ENCODE results near the gene ARMH3. TPM values are rescaled to one million over a fixed set of nuclear protein-coding genes. Genes with fewer than 3 reads are reported as not detected.
A peak's percentile ranks its signal among the peaks of the same experiment; 100 is the strongest.
"Not testable (repeated sequence)": the region's sequence is repeated elsewhere in the genome, so short reads cannot be mapped to it uniquely, and the experiment has no call there.

The ARMH3 gene
- total and polyA plus RNA-seq, 3 experiments from 2014 or later = 23.1 to 25.7 (median 25.1) TPM

GRCh38 chr10:102038410-102038809 lies 17.6 kb downstream of the ARMH3 start:
- no peak overlapping the region for H3K27ac Mint-ChIP-seq
- no peaks in the 10 kb centered on the region for H3K4me1 ChIP-seq (ENCODE audit: insufficient read depth, low read length)
- no peak for DNase-seq
- H3K4me3 Mint-ChIP-seq = no peak overlapping the region
- ChIA-PET POLR2A (no interaction called here), CTCF (interaction anchor here (2.2 kb wide), 1 partner anchor 198 kb away, joined by 8 read pairs; no protein-coding TSS in a partner anchor)
- no peaks in the 10 kb centered on the region for H3K27me3 ChIP-seq (ENCODE audit: insufficient read depth, low read length, poor library complexity, severe bottlenecking)
- H3K27ac ChIP-seq (ENCODE audit: low read depth, low read length) = no peak overlapping the region
- H3K36me3 ChIP-seq (ENCODE audit: insufficient read depth, low read length) = peaks cover 6% of the 10 kb centered on the region
- H3K9me3 ChIP-seq (ENCODE audit: low read length) = no peaks in the 10 kb centered on the region
- H3K4me1 Mint-ChIP-seq = peaks cover 9 to 23% (median 16%) of the 10 kb centered on the region in 3 donors
- peaks cover 0 to 48% (median 9%) of the 10 kb centered on the region in 3 donors for H3K36me3 Mint-ChIP-seq
- H3K4me3 ChIP-seq (ENCODE audit: low read length) = no peak overlapping the region
- no peaks in the 10 kb centered on the region for H3K9me3 Mint-ChIP-seq
- H3K27me3 Mint-ChIP-seq = no peaks in the 10 kb centered on the region

- H3K27me3 ChIP-seq (ENCODE audit: insufficient read depth, low read length, poor library complexity, severe bottlenecking); H3K36me3 ChIP-seq (ENCODE audit: insufficient read depth, low read length); H3K27ac ChIP-seq (ENCODE audit: low read depth, low read length); H3K9me3 Mint-ChIP-seq; H3K4me1 Mint-ChIP-seq; H3K4me3 ChIP-seq (ENCODE audit: low read length); H3K27me3 Mint-ChIP-seq; POLR2A ChIA-PET; H3K4me3 Mint-ChIP-seq; H3K9me3 ChIP-seq (ENCODE audit: low read length); DNase-seq; H3K4me1 ChIP-seq (ENCODE audit: insufficient read depth, low read length); CTCF ChIA-PET: not testable (repeated sequence)
- H3K36me3 Mint-ChIP-seq = peaks cover 5 to 68% (median 18%) of the 10 kb centered on the region in 3 donors
- peak overlapping the region in 1 of 8 donors; percentile 43 for H3K27ac Mint-ChIP-seq
Measured at GRCh38 chr10:102035807-102036206, 20.2 kb downstream of the ARMH3 start.

GRCh38 chr10:102033787-102034186 lies 22.2 kb downstream of the ARMH3 start:
- H3K27ac ChIP-seq (ENCODE audit: low read depth, low read length) = no peak overlapping the region
- H3K4me3 ChIP-seq (ENCODE audit: low read length) = no peak overlapping the region
- no peak overlapping the region for H3K27ac Mint-ChIP-seq
- POLR2A ChIA-PET = no interaction called here
- CTCF ChIA-PET = interaction anchor here (1.1 kb wide), 1 partner anchor 39 kb away, joined by 4 read pairs; no protein-coding TSS in a partner anchor
- H3K4me1 ChIP-seq (ENCODE audit: insufficient read depth, low read length) = no peaks in the 10 kb centered on the region
- H3K4me3 Mint-ChIP-seq = no peak overlapping the region
- no peaks in the 10 kb centered on the region for H3K9me3 ChIP-seq (ENCODE audit: low read length)
- no peaks in the 10 kb centered on the region for H3K9me3 Mint-ChIP-seq
- peaks cover 5 to 70% (median 21%) of the 10 kb centered on the region in 3 donors for H3K36me3 Mint-ChIP-seq
- DNase-seq = no peak
- no peaks in the 10 kb centered on the region for H3K27me3 Mint-ChIP-seq
- H3K27me3 ChIP-seq (ENCODE audit: insufficient read depth, low read length, poor library complexity, severe bottlenecking) = no peaks in the 10 kb centered on the region
- no peaks in the 10 kb centered on the region for H3K4me1 Mint-ChIP-seq
- H3K36me3 ChIP-seq (ENCODE audit: insufficient read depth, low read length) = no peaks in the 10 kb centered on the region

GRCh38 chr10:102027261-102027660 lies 28.7 kb downstream of the ARMH3 start:
- H3K36me3 Mint-ChIP-seq = peaks cover 3 to 83% (median 15%) of the 10 kb centered on the region in 3 donors
- H3K27me3 ChIP-seq (ENCODE audit: insufficient read depth, low read length, poor library complexity, severe bottlenecking) = no peaks in the 10 kb centered on the region
- no peaks in the 10 kb centered on the region for H3K27me3 Mint-ChIP-seq
- POLR2A ChIA-PET = no interaction called here
- H3K9me3 ChIP-seq (ENCODE audit: low read length) = no peaks in the 10 kb centered on the region
- no peaks in the 10 kb centered on the region for H3K9me3 Mint-ChIP-seq
- H3K4me3 ChIP-seq (ENCODE audit: low read length) = no peak overlapping the region
- no peak for DNase-seq
- H3K36me3 ChIP-seq (ENCODE audit: insufficient read depth, low read length) = peaks cover 13% of the 10 kb centered on the region
- H3K27ac Mint-ChIP-seq = no peak overlapping the region
- no peaks in the 10 kb centered on the region for H3K4me1 ChIP-seq (ENCODE audit: insufficient read depth, low read length)
- no peak overlapping the region for H3K4me3 Mint-ChIP-seq
- H3K4me1 Mint-ChIP-seq = no peaks in the 10 kb centered on the region
- CTCF ChIA-PET = no interaction called here
- no peak overlapping the region for H3K27ac ChIP-seq (ENCODE audit: low read depth, low read length)

GRCh38 chr10:102024799-102025198 lies 31.2 kb downstream of the ARMH3 start:
- H3K4me1 Mint-ChIP-seq = peaks cover 0 to 4% (median 3%) of the 10 kb centered on the region in 3 donors
- ChIA-PET CTCF (interaction anchor here (1.0 kb wide), 1 partner anchor 15 kb away, joined by 3 read pairs; no protein-coding TSS in a partner anchor), POLR2A (no interaction called here)
- H3K36me3 Mint-ChIP-seq = peaks cover 12 to 68% (median 13%) of the 10 kb centered on the region in 3 donors
- H3K27ac Mint-ChIP-seq = peak overlapping the region in 1 of 8 donors; percentile 25
- no peak overlapping the region for H3K4me3 Mint-ChIP-seq
- H3K4me3 ChIP-seq (ENCODE audit: low read length) = no peak overlapping the region
- H3K27ac ChIP-seq (ENCODE audit: low read depth, low read length) = no peak overlapping the region
- H3K4me1 ChIP-seq (ENCODE audit: insufficient read depth, low read length) = no peaks in the 10 kb centered on the region
- no peaks in the 10 kb centered on the region for H3K27me3 ChIP-seq (ENCODE audit: insufficient read depth, low read length, poor library complexity, severe bottlenecking)
- H3K9me3 ChIP-seq (ENCODE audit: low read length) = no peaks in the 10 kb centered on the region
- H3K27me3 Mint-ChIP-seq = no peaks in the 10 kb centered on the region
- H3K36me3 ChIP-seq (ENCODE audit: insufficient read depth, low read length) = peaks cover 13% of the 10 kb centered on the region
- no peaks in the 10 kb centered on the region for H3K9me3 Mint-ChIP-seq
- DNase-seq = no peak

- no peak overlapping the region for H3K4me3 Mint-ChIP-seq
- Histone ChIP-seq H3K36me3 (ENCODE audit: insufficient read depth, low read length) (peaks cover under 1% of the 10 kb centered on the region), H3K9me3 (ENCODE audit: low read length) (no peaks in the 10 kb centered on the region), H3K4me1 (ENCODE audit: insufficient read depth, low read length) (no peaks in the 10 kb centered on the region), H3K4me3 (ENCODE audit: low read length) (no peak overlapping the region), H3K27ac (ENCODE audit: low read depth, low read length) (no peak overlapping the region), H3K27me3 (ENCODE audit: insufficient read depth, low read length, poor library complexity, severe bottlenecking) (no peaks in the 10 kb centered on the region)
- CTCF ChIA-PET = interaction anchor here (0.7 to 3.3 kb wide), 2 partner anchors 11 to 147 kb away, joined by 3 to 21 read pairs; no protein-coding TSS in a partner anchor
- no peaks in the 10 kb centered on the region for H3K27me3 Mint-ChIP-seq
- peaks cover 12 to 58% (median 19%) of the 10 kb centered on the region in 3 donors for H3K36me3 Mint-ChIP-seq
- peaks cover 0 to 4% (median 3%) of the 10 kb centered on the region in 3 donors for H3K4me1 Mint-ChIP-seq
- POLR2A ChIA-PET = interaction anchor here (0.7 kb wide), 1 partner anchor 227 kb away, joined by 3 read pairs; no protein-coding TSS in a partner anchor
- H3K9me3 Mint-ChIP-seq = no peaks in the 10 kb centered on the region
- no peak for DNase-seq
- peak overlapping the region in 2 of 8 donors; percentile 60 to 68 for H3K27ac Mint-ChIP-seq
Measured at GRCh38 chr10:102020938-102021337, 35.0 kb downstream of the ARMH3 start.

- Mint-ChIP-seq H3K27me3 (no peaks in the 10 kb centered on the region), H3K27ac (peak overlapping the region in 1 of 8 donors; percentile 39), H3K4me3 (no peak overlapping the region), H3K36me3 (peaks cover 9 to 57% (median 14%) of the 10 kb centered on the region in 3 donors), H3K4me1 (peaks cover 0 to 4% (median 3%) of the 10 kb centered on the region in 3 donors), H3K9me3 (no peaks in the 10 kb centered on the region)
- Histone ChIP-seq H3K36me3 (ENCODE audit: insufficient read depth, low read length) (peaks cover 9% of the 10 kb centered on the region), H3K27me3 (ENCODE audit: insufficient read depth, low read length, poor library complexity, severe bottlenecking) (no peaks in the 10 kb centered on the region), H3K27ac (ENCODE audit: low read depth, low read length) (no peak overlapping the region), H3K9me3 (ENCODE audit: low read length) (no peaks in the 10 kb centered on the region), H3K4me1 (ENCODE audit: insufficient read depth, low read length) (no peaks in the 10 kb centered on the region), H3K4me3 (ENCODE audit: low read length) (no peak overlapping the region)
- ChIA-PET POLR2A (no interaction called here), CTCF (interaction anchor here (1.0 to 1.7 kb wide), 3 partner anchors 22 to 176 kb away, joined by 3 to 6 read pairs (median 4); no protein-coding TSS in a partner anchor)
- DNase-seq = no peak
Measured at GRCh38 chr10:102017295-102017694, 38.7 kb downstream of the ARMH3 start.

GRCh38 chr10:102016416-102016815 lies 39.6 kb downstream of the ARMH3 start:
- no peaks in the 10 kb centered on the region for H3K9me3 Mint-ChIP-seq
- no peak for DNase-seq
- H3K27me3 ChIP-seq (ENCODE audit: insufficient read depth, low read length, poor library complexity, severe bottlenecking) = no peaks in the 10 kb centered on the region
- ChIA-PET POLR2A (no interaction called here), CTCF (interaction anchor here (2.1 kb wide), 1 partner anchor 175 kb away, joined by 6 read pairs; no protein-coding TSS in a partner anchor)
- peaks cover 5 to 61% (median 14%) of the 10 kb centered on the region in 3 donors for H3K36me3 Mint-ChIP-seq
- H3K4me1 Mint-ChIP-seq = peaks cover 0 to 3% (median 0%) of the 10 kb centered on the region in 3 donors
- H3K27ac Mint-ChIP-seq = peak overlapping the region in 2 of 8 donors; percentile 11 to 22
- H3K36me3 ChIP-seq (ENCODE audit: insufficient read depth, low read length) = peaks cover 9% of the 10 kb centered on the region
- no peaks in the 10 kb centered on the region for H3K27me3 Mint-ChIP-seq
- no peak overlapping the region for H3K4me3 ChIP-seq (ENCODE audit: low read length)
- no peaks in the 10 kb centered on the region for H3K4me1 ChIP-seq (ENCODE audit: insufficient read depth, low read length)
- H3K4me3 Mint-ChIP-seq = no peak overlapping the region
- no peaks in the 10 kb centered on the region for H3K9me3 ChIP-seq (ENCODE audit: low read length)
- H3K27ac ChIP-seq (ENCODE audit: low read depth, low read length) = no peak overlapping the region

Measured in CD8-positive, alpha-beta memory T cell (primary cell).